Measurements from ENCODE around the gene MRPS33. TPM values are rescaled to one million over a fixed set of nuclear protein-coding genes. Genes with fewer than 3 reads are reported as not detected.

MRPS33 gene
- total and polyA plus RNA-seq, 2 of the 8 experiments (the other 6 are each of a cell fraction or from before 2014, with no cell fraction given): 22.9 to 62.6 TPM

DNA sequence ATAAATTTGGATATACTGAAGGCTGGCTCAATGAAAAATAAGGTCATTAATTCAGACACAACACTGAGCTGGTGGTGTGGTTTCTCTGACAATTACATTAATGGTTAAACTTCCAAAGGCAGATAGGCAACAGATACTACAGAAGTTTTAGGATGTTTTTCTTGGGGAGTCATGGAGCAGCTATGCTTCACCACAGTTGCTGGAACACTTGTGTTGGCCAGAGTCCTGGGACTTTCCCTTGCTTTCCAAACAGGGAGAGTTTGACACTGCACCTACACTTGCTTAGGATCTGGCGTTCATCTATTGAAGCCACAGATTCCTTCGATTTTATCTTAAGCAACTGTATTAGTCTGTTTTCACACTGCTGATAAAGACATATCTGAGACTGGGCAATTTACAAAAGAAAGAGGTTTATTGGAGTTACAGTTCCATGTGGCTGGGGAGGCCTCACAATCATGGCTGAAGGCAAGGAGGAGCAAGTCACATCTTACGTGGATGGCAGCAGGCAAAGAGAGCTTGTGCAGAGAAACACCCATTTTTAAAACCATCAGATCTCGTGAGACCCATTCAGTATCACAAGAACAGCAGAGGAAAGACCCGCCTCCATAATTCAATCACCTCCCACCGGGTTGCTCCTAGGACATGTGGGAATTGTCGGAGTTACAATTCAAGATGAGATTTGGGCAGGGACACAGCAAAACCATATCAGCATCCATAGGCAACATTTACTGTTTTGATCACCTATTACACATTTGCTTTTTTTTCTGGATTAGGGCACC lies 31.3 kb upstream of the MRPS33 start (continued):
- TF ChIP-seq HDAC2 (IDR thresholded peaks at IDR 0.05; ENCODE audit: borderline replicate concordance in 1 of 2, low read depth in 2 of 2, low read length in 2 of 2) (no peak), KDM4A (IDR thresholded peaks at IDR 0.05; ENCODE audit: low read depth, low read length, severe bottlenecking) (no peak), SIX5 (IDR thresholded peaks at IDR 0.05; ENCODE audit: low read depth, low read length) (no peak), SAP30 (IDR thresholded peaks at IDR 0.05; ENCODE audit: insufficient read depth, insufficient replicate concordance, low read length) (no peak), FOSL1 (IDR thresholded peaks at IDR 0.05; ENCODE audit: insufficient read depth, low read depth, low read length) (no peak)
- TF ChIP-seq, protein P1, sequence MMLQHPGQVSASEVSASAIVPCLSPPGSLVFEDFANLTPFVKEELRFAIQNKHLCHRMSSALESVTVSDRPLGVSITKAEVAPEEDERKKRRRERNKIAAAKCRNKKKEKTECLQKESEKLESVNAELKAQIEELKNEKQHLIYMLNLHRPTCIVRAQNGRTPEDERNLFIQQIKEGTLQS (IDR thresholded peaks at IDR 0.05; ENCODE audit: insufficient read depth, low read depth, low read length): no peak

Data from H1 (cell line).